HG03469 (cell line): Measurements from ENCODE around the gene ARHGDIB.

ENCODE experiments used
- ATAC-seq: cut with Tn5 transposase; IDR thresholded peaks from one replicate; pipeline ENCODE4 v1.9.1; 2021; ENCODE audit warnings: mild to moderate bottlenecking, moderate library complexity, moderate number of reproducible peaks; ENCODE audit not compliant: unreplicated experiment

The ARHGDIB gene

GRCh38 chr12:14934511-14934910 lies 26.9 kb downstream of the ARHGDIB start:
- no peak for ATAC-seq

DNA sequence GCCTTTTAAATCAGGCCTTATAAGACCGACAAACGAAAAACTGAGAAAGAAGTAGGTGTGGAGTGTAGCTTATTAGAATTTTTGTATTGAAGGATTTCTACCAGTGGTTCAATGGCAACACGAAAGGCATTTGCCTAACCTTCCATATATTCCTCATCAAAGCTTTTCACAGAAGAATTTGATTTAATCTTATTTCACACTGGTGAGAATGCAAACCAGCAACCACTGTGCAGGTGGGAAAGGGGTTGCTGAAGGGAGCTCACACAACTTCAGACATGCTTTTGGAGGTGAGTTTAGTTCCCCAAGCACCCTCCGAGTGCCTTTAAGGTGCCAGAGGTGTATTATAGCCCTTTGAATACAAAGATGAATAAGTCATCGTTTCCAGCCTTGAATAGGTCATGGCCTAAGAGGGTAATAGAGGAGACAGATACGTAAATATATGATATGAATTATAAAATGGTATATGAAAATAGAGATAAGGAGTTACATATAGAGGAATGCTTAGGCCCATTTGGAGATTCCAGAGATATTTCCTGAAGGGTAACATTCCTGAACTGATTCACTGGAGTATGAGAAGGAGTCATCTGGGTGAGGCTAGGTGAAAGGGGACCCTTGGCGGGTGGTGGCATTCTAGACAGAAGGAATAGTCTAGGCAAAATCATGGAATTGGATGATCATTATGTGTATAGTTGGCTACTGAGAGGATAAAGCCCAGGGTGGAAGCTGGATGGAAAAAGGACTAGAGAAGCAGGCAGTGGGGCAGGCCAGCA lies 29.4 kb downstream of the ARHGDIB start:
- ATAC-seq: no peak

DNA sequence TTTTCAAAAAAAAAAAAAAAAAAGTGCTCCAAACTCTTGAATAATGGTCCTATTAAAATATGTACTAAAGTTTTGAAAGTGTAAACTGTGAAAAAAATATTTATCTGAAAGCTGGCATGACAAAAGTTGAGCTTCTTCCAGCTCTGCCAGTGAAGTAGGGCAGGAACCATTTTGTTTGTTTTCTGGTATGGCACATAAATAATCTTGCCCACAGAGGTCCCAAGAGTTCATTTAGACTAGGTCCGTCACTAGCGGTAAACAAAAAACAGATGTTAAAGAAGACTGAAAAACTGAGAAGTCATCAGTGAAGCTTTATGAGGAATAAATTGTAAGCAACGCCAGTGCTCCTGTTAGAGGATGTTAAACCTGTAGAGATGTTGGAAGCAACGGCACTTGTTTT lies 30.0 kb downstream of the ARHGDIB start:
- no peak for ATAC-seq

- ATAC-seq: no peak
Measured at GRCh38 chr12:14930299-14930698, 31.1 kb downstream of the ARHGDIB start.

GRCh38 chr12:14928931-14929330 lies 32.5 kb downstream of the ARHGDIB start:
- ATAC-seq: no peak

DNA sequence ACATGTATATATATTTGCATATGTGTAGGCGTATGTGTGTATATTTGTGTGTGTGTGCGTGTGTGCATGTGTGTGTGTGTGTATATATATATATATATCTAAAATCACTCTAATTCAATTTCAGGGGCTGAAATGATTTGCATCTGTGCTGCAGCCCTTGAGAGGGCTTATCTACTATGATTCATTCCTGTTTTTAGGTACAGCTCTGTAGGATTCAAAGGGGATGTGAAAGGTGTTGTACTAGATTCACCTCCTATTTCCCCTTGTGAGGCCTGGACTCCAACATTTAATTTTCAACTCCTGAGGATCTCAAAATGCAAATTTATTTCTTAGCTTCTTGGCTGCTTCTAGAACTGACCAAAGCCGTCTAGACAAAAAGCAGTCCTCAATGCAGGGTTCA lies 34.1 kb downstream of the ARHGDIB start:
- ATAC-seq: no peak

DNA sequence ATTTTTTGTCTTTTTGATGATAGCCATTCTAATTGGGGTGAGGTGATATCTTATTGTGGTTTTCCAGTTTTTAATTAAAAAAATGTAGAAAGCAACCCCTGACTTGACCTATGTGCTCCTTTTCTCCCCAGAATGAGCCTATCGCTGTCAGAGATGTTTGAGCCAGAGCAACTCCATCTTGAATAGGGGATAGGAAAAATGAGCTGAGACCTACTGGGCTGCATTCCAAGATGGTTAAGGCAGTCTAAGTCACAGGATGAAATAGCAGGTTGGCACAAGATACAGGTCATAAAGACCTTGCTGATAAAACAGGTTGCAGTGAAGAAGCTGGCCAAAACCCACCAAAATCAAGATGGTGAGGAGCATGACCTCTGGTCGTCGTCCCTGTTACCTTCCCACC lies 36.9 kb downstream of the ARHGDIB start:
- ATAC-seq: no peak

- no peak for ATAC-seq
Measured at GRCh38 chr12:14923944-14924343, 37.5 kb downstream of the ARHGDIB start.

- ATAC-seq: peak; percentile 52
Measured at GRCh38 chr12:14921218-14921617, 40.2 kb downstream of the ARHGDIB start.

DNA sequence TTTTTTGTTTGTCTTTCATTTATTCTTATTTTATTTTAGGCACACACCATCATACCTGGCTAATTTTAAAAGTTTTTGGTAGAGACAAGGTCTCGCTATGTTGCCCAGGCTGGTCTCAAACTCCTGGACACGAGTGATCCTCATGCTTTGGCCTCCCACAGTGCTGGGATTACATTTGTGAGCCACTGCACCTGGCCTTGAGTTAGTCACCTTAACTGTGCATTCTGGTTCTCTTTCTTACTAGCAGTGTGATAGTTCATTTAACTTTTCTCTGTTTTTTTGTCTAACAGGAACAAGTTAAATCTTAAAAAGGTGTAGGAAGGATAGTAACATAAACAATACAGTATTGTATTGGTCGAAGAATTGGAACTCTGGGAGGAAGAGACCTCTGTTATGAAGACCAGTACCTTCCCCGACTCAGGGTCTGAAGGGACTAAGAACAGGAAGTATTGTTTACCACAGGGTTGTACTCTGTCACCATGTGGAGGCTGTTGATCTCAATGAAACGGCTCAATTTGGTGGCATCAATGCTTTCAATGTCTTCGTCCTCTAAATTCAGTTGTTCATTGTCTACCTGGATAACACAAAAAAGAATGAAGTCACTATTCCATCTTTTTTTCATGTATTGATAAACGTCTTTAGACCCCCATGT lies 40.8 kb downstream of the ARHGDIB start:
- ATAC-seq: peak; percentile 51

GRCh38 chr12:14919455-14919854 lies 41.9 kb downstream of the ARHGDIB start:
- ATAC-seq: no peak

- ATAC-seq: no peak
Measured at GRCh38 chr12:14915736-14916135, 45.7 kb downstream of the ARHGDIB start.

DNA sequence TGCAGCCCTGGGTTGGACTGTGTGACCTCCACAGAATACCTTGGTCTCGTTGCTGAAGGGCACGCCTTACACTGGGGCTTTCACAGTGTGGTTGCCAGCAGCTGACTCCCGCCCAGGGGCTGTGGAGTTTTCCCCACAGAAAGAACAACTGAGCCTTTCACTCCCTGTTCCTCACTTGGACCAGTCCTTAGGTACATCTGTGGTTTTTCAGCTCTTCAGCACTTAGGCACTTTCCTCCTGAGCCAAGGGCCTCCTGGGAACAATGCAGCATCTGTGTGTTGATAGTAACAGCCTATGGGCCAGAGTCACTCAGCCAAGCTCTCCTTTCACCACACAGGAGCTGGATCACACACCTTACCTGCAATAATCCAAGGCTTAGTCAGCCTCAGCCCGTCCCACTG lies 48.0 kb downstream of the ARHGDIB start:
- ATAC-seq: no peak

GRCh38 chr12:14911131-14911530 lies 50.3 kb downstream of the ARHGDIB start:
- ATAC-seq: no peak

DNA sequence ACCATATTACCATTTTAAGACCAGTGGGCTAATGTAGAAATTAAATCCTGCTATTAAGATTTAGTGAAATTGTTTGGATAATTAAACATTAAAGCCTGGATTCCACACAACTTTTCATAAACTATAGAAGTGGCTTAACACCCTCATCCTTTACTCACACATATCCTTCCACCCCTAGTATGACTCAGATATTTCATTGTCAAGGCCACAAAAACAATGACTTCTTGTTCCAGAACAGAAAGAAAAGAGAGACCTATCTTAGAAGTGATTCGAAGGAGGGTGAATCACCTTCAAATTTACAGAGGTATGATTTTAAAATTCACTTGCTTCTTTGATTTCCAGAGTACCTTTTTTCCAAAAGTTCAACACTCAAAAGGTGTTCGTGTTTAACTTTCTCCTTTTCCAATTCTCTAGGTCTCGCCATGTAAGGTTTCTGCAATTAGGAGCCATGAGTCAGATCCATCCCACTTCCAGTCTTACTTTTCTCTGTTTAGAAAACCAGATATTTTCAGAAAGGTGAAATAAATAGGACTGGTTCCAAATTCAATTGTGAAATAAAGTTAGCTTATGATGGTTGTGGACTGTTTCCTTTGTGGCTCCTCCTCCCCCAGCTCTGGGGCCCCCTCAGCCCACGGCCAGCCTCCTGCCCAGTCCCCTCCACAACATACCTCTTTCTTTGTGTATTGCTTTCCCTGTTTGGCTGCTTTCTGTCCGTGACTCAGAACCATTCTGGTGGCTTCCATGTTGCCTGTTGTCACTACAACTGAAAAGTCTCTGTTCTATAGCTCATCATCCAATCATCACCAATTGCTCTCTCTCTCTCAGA lies 51.1 kb downstream of the ARHGDIB start:
- no peak for ATAC-seq

- no peak for ATAC-seq
Measured at GRCh38 chr12:14907953-14908352, 53.4 kb downstream of the ARHGDIB start.

DNA sequence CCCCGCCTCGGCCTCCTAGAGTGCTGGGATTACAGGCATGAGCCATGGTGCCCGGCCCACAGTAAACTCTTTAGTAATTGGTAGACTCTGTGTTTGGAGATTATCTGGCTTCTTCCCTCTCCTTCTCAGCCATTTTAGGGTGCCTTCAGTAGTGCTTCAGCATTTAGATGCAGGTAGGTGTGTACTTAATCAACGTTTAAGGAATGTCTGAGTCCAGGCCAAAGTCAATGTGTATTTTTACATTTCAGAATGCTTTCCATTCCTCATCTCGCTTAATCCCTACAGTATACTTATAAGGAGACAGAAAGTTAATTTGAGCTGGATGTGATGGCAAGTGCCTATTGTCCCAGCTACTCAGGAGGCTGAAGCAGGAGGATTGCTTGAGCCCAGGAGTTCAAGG lies 55.3 kb downstream of the ARHGDIB start:
- no peak for ATAC-seq

DNA sequence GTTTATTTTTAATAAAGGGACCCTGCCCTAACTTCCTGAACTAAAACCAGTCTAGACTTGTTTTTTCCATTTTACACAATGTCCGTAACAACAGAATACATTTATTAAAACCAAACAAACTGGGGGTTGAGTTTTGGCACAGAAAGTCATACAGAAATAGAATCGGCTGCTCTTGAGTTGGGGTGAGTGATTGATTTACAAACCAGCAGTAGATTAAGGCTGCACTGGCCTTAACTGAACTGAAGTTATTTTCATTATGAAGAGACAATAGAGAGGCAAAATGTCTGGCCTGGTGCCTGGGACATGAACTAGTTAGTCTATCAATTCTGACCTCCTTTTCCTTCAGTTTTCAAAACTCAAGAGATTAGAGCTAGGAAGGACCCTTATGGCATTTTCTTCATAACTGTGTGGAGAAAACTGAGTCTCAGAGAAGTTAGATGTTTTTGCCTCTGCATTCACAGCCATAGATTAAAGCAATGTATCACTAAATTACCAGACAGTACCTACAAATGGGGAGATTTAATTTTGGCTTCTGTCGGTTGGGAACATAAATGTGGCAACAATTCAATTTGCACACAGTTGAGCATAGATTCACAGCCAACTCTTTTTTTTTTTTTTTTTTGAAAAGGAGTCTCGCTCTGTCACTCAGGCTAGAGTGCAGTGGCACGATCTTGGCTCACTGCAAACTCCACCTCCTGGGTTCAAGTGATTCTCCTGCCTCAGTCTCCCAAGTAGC lies 56.0 kb downstream of the ARHGDIB start:
- ATAC-seq: no peak

DNA sequence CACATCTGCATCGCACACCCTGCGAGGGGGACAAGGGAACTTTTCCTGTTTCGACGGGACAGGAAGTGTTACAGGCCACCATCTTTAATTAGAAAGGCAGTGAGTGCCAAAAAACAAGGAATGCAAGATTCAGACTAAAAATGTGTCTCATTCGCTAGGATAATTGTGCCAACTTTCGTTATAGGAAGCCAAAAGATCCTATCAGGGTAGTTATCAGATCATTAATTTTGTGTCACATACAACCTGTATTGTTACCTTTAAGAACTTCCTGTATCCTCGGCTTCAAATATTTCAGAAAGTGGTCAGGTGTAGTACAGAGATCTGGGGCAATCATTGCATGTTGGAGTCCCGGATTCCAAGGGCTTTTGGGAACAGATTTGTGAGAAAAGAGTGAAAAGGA lies 56.5 kb downstream of the ARHGDIB start:
- no peak for ATAC-seq

- no peak for ATAC-seq
Measured at GRCh38 chr12:14903386-14904098, 57.9 kb downstream of the ARHGDIB start.
